ENCODE data around the gene PCDHB13. TPM values are rescaled to one million over a fixed set of nuclear protein-coding genes. Genes with fewer than 3 reads are reported as not detected.
"Not testable (repeated sequence)": the region's sequence is repeated elsewhere in the genome, so short reads cannot be mapped to it uniquely, and the experiment has no call there.

Gene PCDHB13
- total and polyA plus RNA-seq, 2 of the 4 experiments (the other 2 are of a cell fraction), result 0.18 to 0.26 TPM

GRCh38 chr5:141186897-141187512 lies 26.7 kb upstream of the PCDHB13 start, which contains the start of gene PCDHB9:
TSS of gene PCDHB9 (plus strand) at chr5:141187161. CDS start at chr5:141187319, 158 bp downstream.
- CTCF ChIA-PET, result interaction anchor here (0.7 to 1.4 kb wide), 3 partner anchors 22 to 377 kb away, joined by 3 to 5 read pairs (median 3); partner anchors contain the start of gene PCDHB12
- Histone ChIP-seq H2AK9ac (replicated peaks; ENCODE audit: low read depth, low read length, poor library complexity) (no peak within 1 kb of the TSS), H3K79me1 (ENCODE audit: low read depth in 1 of 2, low read length in 2 of 2) (no peaks in the 10 kb centered on the region), H2BK20ac (ENCODE audit: low read depth, low read length) (no peak within 1 kb of the TSS), H2AK5ac (ENCODE audit: low read depth, low read length) (no peak within 1 kb of the TSS), H3K14ac (replicated peaks; ENCODE audit: low read depth, low read length) (no peak within 1 kb of the TSS), H3K9me3 (ENCODE audit: control insufficient read depth, insufficient read depth, low read length) (peaks cover 20% of the 10 kb centered on the region; the same call in 1 of the 2 replicates), H3K4ac (ENCODE audit: low read depth, low read length) (no peak within 1 kb of the TSS), H3K4me1 (ENCODE audit: control insufficient read depth, insufficient read depth, low read length) (no peaks in the 10 kb centered on the region), H3K36me3 (ENCODE audit: control insufficient read depth, insufficient read depth, low read length) (no peaks in the 10 kb centered on the region), H4K5ac (ENCODE audit: low read depth, low read length) (no peak within 1 kb of the TSS), H3K4me3 (ENCODE audit: insufficient read depth, low read depth, low read length) (peak within 1 kb of the TSS; percentile 43; the same call in 1 of the 2 replicates), H2AFZ (replicated peaks; ENCODE audit: low read length, poor library complexity) (no peak within 1 kb of the TSS), H3K27ac (ENCODE audit: insufficient read depth, low read length) (no peak within 1 kb of the TSS), H3K4me2 (ENCODE audit: low read depth, low read length) (peak within 1 kb of the TSS; percentile 57; the same call in 1 of the 2 replicates), H2BK5ac (ENCODE audit: low read depth, low read length, poor library complexity, severe bottlenecking) (no peak within 1 kb of the TSS), H2BK15ac (ENCODE audit: low read depth, low read length) (no peak within 1 kb of the TSS), H3K23ac (ENCODE audit: low read depth, low read length) (no peak within 1 kb of the TSS), H3K27me3 (ENCODE audit: control insufficient read depth, insufficient read depth, low read length) (no peaks in the 10 kb centered on the region), H4K91ac (ENCODE audit: insufficient read depth, low read depth, low read length) (no peak within 1 kb of the TSS), H4K8ac (ENCODE audit: low read depth in 2 of 2, low read length in 2 of 2) (no peak within 1 kb of the TSS), H3K9ac (ENCODE audit: low read depth, low read length) (0 out of 2 replicates have a peak within 1 kb of the TSS, but pooled peaks have one; percentile 54), H3K9me1 (ENCODE audit: insufficient read depth, low read length) (no peaks in the 10 kb centered on the region), H3K18ac (ENCODE audit: low read depth, low read length) (no peak within 1 kb of the TSS), H2BK120ac (ENCODE audit: low read depth, low read length) (no peak within 1 kb of the TSS), H3K56ac (ENCODE audit: extremely low read depth, insufficient read depth, low read length) (no peak within 1 kb of the TSS), H4K20me1 (ENCODE audit: insufficient read depth, low read length) (no peaks in the 10 kb centered on the region)
- DNase-seq (peak; percentile 8), ATAC-seq (ENCODE audit: low read depth) (no peak)
- no peak for TF ChIP-seq NFE2L2 (IDR thresholded peaks at IDR 0.05; ENCODE audit: low read depth, low read length)
- peak; percentile 38 for TF ChIP-seq CTCF (conservative IDR thresholded peaks at IDR 0.05; ENCODE audit: low read depth, low read length)
- 40% methylated on average over 3 of the region's 9 CpGs; no CpG with 5 or more reads in 1 of the 2 experiments for whole genome bisulfite sequencing, 2 experiments (ENCODE audit: extremely low coverage in 2 of 2, insufficient read length in 1 of 2)
- POLR2A ChIA-PET (ENCODE audit: unreplicated experiment), result no interaction called here
- intact Hi-C loops (cut with micrococcal nuclease) (no loop called here), dilution Hi-C loops (cut with HindIII; ENCODE audit: low sequenced_read_pairs, unreplicated experiment) (no loop called here), in situ Hi-C loops (cut with MboI; ENCODE audit: low sequenced_read_pairs) (no loop called here)
- no TSS peak for BruUV-seq (replicated peaks)

- H3K36me3 ChIP-seq (ENCODE audit: control insufficient read depth, insufficient read depth, low read length); ATAC-seq (ENCODE audit: low read depth); H2BK20ac ChIP-seq (ENCODE audit: low read depth, low read length); H4K20me1 ChIP-seq (ENCODE audit: insufficient read depth, low read length); H3K4me3 ChIP-seq (ENCODE audit: insufficient read depth, low read depth, low read length); H3K14ac ChIP-seq (replicated peaks; ENCODE audit: low read depth, low read length); H2AFZ ChIP-seq (replicated peaks; ENCODE audit: low read length, poor library complexity); H3K4me2 ChIP-seq (ENCODE audit: low read depth, low read length); H4K5ac ChIP-seq (ENCODE audit: low read depth, low read length); H3K18ac ChIP-seq (ENCODE audit: low read depth, low read length); H3K4ac ChIP-seq (ENCODE audit: low read depth, low read length); H2BK15ac ChIP-seq (ENCODE audit: low read depth, low read length); H4K8ac ChIP-seq (ENCODE audit: low read depth in 2 of 2, low read length in 2 of 2); H3K4me1 ChIP-seq (ENCODE audit: control insufficient read depth, insufficient read depth, low read length); H3K9ac ChIP-seq (ENCODE audit: low read depth, low read length); BruUV-seq (replicated peaks); dilution Hi-C loops (cut with HindIII; ENCODE audit: low sequenced_read_pairs, unreplicated experiment); H4K91ac ChIP-seq (ENCODE audit: insufficient read depth, low read depth, low read length); H2AK5ac ChIP-seq (ENCODE audit: low read depth, low read length); H2BK5ac ChIP-seq (ENCODE audit: low read depth, low read length, poor library complexity, severe bottlenecking); in situ Hi-C loops (cut with MboI; ENCODE audit: low sequenced_read_pairs); H3K56ac ChIP-seq (ENCODE audit: extremely low read depth, insufficient read depth, low read length); DNase-seq; H3K9me1 ChIP-seq (ENCODE audit: insufficient read depth, low read length); CTCF ChIA-PET; H3K23ac ChIP-seq (ENCODE audit: low read depth, low read length); POLR2A ChIA-PET (ENCODE audit: unreplicated experiment); H3K79me1 ChIP-seq (ENCODE audit: low read depth in 1 of 2, low read length in 2 of 2); H2BK120ac ChIP-seq (ENCODE audit: low read depth, low read length); H3K27me3 ChIP-seq (ENCODE audit: control insufficient read depth, insufficient read depth, low read length); intact Hi-C loops (cut with micrococcal nuclease); H3K27ac ChIP-seq (ENCODE audit: insufficient read depth, low read length); H2AK9ac ChIP-seq (replicated peaks; ENCODE audit: low read depth, low read length, poor library complexity): not testable (repeated sequence)
- H3K9me3 ChIP-seq (ENCODE audit: control insufficient read depth, insufficient read depth, low read length), result peaks cover 15% of the 10 kb centered on the region; the same call in 1 of the 2 replicates
- WGBS, 2 experiments (ENCODE audit: extremely low coverage in 2 of 2, insufficient read length in 1 of 2), result no CpG with 5 or more reads among the region's 37 CpGs
These were observed 25.0 kb upstream of the PCDHB13 start for GRCh38 chr5:141188682-141189081.
